ENCODE measurements around the gene BABAM2.

GRCh38 chr2:28080911-28081310 is 190.4 kb downstream of the BABAM2 start:
- TF ChIP-seq CTCF (conservative IDR thresholded peaks at IDR 0.05; ENCODE audit: low read length) (no peak), EZH2phosphoT487 (IDR thresholded peaks at IDR 0.05; ENCODE audit: borderline replicate concordance, low read depth, low read length) (no peak)
